HG02623 (cell line): ENCODE data around the gene NOS1AP.

Experiments
- ATAC-seq: cut with Tn5 transposase; IDR thresholded peaks from one replicate; pipeline ENCODE4 v1.9.1; 2021; ENCODE audit warnings: moderate library complexity; ENCODE audit not compliant: unreplicated experiment

The NOS1AP gene

GRCh38 chr1:162240577-162240976 is 171.1 kb downstream of the NOS1AP start:
- ATAC-seq, result no peak

DNA sequence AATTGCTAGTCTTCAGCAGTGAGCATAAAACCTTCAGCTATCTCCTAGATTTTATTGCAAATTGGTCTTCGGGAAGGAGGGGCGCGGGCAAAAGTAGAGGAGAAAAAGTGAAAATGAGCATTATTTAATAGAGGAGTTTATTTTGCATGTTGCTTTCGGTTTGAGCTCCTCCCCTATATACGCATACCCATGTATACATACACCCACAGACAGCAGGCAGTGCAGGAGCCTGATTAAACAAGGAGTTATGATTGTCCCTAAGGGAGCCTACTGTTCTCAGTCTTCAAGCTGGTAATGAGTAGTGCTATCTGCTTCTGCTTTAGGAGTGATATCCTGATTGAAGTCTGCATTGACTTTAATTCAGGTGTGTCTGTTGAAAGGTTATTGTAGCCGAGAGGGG is 173.3 kb downstream of the NOS1AP start:
- ATAC-seq, result no peak

GRCh38 chr1:162248854-162249535 is 179.5 kb downstream of the NOS1AP start:
- no peak for ATAC-seq

GRCh38 chr1:162250004-162250730 is 180.7 kb downstream of the NOS1AP start:
- ATAC-seq, result no peak

- ATAC-seq, result no peak
Measured at GRCh38 chr1:162251102-162251501, 181.6 kb downstream of the NOS1AP start.

DNA sequence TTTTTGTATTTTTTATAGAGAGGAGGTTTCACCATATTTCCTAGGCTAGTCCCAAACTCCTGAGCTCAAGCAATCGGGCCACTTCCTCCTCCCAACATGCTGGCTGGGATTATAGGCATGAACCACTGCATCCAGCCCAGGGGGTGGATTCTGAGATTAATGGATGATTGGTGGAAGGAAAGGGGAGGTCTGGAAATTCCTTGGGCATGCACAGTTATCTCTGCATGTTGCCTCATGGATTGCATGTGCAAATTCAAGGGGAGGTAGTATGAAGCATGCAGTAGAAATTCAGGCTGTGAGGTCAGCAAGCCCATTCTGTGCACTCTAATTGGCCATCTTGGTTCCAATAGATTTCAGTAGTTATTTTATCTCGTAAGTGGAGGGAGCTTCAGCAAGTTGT is 182.7 kb downstream of the NOS1AP start:
- no peak for ATAC-seq

GRCh38 chr1:162253790-162254189 is 184.3 kb downstream of the NOS1AP start:
- ATAC-seq, result no peak

DNA sequence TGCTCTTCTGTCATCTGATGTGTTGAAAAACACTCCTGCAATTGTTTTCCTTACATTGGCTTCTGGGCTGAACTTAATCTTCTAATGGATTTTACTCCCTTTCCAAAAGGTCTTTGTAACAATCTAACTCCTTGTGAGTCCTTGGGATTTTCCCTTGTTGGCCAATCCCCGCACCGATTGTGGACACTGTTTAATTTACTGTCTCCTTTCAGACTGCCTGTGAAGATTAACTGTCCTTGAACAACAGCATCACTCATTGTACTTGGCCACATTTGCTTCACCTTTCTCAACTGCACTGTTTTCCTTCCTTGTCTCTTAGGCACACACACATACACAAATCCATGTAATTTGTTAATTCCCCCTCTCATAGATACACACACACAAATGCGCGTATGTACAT is 186.8 kb downstream of the NOS1AP start:
- no peak for ATAC-seq

GRCh38 chr1:162258394-162258793 is 188.9 kb downstream of the NOS1AP start:
- ATAC-seq, result no peak

- ATAC-seq, result no peak
Measured at GRCh38 chr1:162259894-162260455, 190.5 kb downstream of the NOS1AP start.

GRCh38 chr1:162264108-162264507 is 194.6 kb downstream of the NOS1AP start:
- ATAC-seq, result no peak

DNA sequence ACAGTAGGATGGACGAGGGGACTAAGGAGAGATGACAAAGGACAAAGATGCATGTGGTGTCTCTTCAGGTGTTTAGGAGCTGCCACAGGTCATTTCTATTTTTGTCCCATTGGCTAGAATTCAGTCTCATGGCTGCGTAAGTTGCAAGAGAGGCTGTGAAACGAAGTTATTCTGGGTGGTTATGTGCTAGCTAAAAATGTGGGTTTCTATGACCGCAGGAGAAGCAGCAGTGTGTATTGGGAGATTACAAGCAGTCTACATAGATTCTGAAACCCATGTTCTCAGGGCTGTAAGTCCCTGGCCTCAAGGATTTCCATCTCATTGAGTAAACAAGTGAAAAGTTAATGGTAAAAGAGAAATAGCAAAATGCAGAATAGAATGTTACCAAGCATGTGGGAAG is 196.5 kb downstream of the NOS1AP start:
- ATAC-seq, result no peak

DNA sequence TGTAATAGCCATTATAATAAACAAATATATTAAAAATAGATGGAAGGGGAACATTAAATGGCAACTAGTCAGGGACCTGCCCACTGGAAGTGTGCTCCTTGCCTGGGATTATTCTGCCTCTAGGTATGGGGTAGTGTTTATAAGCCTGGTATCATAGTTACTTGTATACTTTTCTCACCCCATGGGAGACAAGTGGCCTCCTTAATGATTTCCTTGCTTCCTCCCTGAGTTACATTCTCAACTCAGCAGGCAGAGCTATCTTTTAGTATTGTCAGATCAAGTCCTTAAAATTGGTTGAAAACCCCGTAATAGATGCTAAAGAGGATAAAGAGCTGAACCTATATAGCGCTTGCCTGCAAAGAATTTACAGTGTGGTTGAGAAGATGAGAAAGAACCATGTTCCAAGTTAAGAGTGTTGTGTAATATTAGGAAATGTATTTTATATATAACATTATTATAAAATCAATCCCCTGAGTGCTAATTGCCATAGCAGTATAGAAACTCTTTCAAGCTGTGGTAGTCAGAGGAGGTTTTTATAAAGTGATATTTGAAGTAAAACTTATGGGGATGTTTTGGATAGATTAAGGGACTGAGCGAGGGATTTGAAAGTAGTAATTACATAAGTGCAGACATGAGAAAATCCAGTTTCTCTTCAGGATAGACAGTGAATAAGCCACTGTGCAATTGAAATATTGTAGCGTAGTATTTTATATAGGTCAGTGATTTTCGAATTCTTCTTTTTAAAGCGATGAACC is 200.7 kb downstream of the NOS1AP start:
- no peak for ATAC-seq

- ATAC-seq, result no peak
Measured at GRCh38 chr1:162271972-162272371, 202.5 kb downstream of the NOS1AP start.

DNA sequence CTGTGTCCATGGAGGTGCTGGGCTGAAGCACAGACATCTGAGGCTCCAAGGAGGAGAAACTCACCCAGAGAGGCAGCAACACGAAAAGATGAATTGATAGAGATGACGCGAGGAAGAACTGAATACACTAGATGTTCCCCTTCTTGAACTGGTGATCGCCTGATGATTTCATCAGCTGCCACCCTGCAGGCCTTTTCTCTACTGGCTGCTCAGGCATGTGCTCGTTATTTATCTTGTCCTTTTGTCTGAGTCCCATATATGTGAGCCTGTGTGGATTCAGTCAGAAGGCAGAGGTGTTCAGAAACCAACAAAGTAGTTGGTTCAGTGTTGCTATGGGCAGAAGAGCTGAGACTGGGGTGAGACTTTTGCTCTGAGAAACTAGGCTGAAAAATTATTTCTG is 202.9 kb downstream of the NOS1AP start:
- ATAC-seq, result no peak

- no peak for ATAC-seq
Measured at GRCh38 chr1:162275622-162276175, 206.2 kb downstream of the NOS1AP start.

DNA sequence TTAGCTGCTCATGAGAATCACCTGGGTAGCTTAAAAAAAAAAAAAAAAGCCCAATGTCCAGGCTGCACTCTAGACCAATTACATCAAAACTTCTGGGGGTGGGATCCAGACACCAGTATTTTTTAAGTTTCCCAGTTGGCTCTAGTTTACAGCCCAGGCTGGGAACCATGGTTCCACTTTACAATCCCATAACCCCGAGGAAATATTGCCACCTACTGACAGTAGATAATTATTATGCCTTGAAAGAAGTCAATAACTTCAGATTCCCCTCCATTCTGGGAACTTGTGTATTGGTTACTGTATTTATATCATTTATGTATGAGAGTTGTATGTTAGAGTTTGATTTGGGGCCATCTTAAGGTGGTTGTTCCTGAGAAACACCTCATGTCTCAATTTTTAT is 207.0 kb downstream of the NOS1AP start:
- no peak for ATAC-seq

GRCh38 chr1:162279136-162279498 is 209.6 kb downstream of the NOS1AP start:
- ATAC-seq, result no peak

GRCh38 chr1:162281426-162281825 is 211.9 kb downstream of the NOS1AP start:
- no peak for ATAC-seq

- ATAC-seq, result no peak
Measured at GRCh38 chr1:162283657-162284056, 214.2 kb downstream of the NOS1AP start.

- ATAC-seq, result no peak
Measured at GRCh38 chr1:162284206-162284955, 214.9 kb downstream of the NOS1AP start.
